Posterior vena cava (tissue), 2 donors: Measurements from ENCODE around the gene EIF6. TPM values are rescaled to one million over a fixed set of nuclear protein-coding genes. Genes with fewer than 3 reads are reported as not detected.
A peak's percentile ranks its signal among the peaks of the same experiment; 100 is the strongest.
"Not testable (repeated sequence)": the region's sequence is repeated elsewhere in the genome, so short reads cannot be mapped to it uniquely, and the experiment has no call there.

Experiments used
- DNase-seq: peaks from one replicate; pipeline ENCODE4 v3.0.0-alpha.2; 2020; ENCODE audit warnings: low spot score
- intact Hi-C, 2 donors: fragments of 100-400 bp; cut with DNase I; formaldehyde crosslinking; loops; one replicate each; pipeline versions ENCODE4 v1.14.1 to v1.14.2; 2022 to 2023
- total RNA-seq, 2 donors: library from RNA; stranded (reverse); fragmentation: NEBNext Ultra II Directional; extraction: Animal tissue kit (Norgen Biotek cat#: 25700); gene quantifications; one replicate each; pipeline ENCODE4 v1.2.1, GENCODE V29; 2021
- donor health status: DM: yes; HTN: yes; CAD: no.
- donor health status: DM: yes; HTN: yes; CAD: no.

EIF6 gene
- total RNA-seq, 2 donors from 2014 or later: 61.9 to 89.7 TPM

DNA sequence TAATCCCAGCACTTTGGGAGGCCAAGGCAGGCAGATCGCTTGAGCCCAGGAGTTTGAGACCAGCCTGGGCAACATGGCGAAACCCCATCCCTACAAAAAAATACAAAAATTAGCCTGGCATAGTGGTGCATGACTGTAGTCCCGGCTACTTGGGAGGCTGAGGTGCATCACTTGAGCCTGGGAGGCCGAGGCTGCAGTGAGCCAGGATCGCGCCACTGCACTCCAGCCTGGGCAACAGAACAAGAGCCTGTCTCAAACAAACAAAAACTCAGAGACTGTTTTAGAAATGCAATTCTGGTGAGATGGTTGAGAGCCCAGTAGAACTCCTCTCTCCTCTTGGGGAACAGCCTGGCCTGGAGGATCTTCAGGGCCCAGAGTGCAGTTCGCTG lies 31.1 kb upstream of the EIF6 start:
- intact Hi-C loops, DNase-seq: not testable (repeated sequence)

DNA sequence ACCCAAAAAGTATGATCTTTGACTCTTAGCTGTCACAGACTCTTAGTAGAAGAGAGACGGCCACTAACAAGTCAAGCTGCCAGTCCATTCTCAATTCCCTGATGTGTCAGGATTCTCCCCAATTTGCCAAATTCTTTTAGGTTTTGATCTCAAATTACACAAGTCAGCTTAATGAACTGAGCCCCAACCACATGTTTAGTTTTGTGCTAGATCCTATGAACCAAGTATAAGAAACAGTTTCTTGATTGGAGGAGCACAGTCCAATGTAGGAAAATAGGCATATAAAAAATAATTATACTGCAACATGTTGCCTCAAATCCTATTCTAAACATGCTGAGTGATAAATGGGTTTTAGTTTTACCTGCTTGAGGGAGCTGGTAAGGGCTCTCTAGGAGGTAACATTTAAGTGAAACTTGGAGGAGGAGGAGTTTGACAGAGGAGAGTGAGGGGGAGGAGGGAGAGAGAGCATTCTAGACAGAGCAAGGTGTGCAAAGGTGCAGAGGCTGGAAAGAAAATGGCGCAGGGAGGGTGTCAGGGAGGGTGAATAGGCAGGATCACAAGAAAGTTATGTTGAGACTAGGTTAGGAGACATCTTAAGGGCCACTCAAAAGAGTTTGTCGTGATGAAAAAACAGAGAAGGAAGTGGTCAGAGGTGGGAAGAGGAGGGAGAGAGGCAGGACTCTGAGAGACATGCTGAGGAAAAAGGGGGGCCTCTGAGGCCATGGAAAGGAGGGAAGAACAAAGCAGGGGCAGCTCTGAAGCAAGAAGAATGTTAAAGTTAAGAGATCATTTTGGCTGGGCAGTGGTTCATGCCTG lies 30.5 kb upstream of the EIF6 start:
- DNase-seq: no peak
- intact Hi-C loops: no loop called here

- DNase-seq: no peak
- intact Hi-C loops: no loop called here
Observed at GRCh38 chr20:35312318-35312717, 27.7 kb upstream of the EIF6 start.

- no peak for DNase-seq
- intact Hi-C loops: no loop called here
Observed at GRCh38 chr20:35311822-35312221, 27.2 kb upstream of the EIF6 start.

DNA sequence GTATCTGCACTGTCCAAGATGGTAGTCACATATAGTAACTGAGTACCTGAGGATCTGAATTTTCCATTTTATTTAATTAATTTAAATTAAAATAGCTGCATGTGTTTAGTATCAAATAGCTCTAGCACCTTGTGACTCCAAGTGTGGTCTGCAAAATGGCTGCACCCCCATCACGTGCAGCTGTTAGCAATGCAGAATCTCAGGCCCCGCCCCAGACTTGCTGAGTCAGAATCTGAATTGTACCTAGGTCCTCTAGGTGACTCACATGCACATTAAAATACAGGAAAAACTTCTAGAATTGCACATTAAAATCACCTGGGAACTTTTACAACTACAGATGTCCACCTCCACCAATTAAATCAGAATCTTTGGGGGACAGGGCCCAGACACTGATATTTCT lies 26.8 kb upstream of the EIF6 start:
- no peak for DNase-seq
- intact Hi-C loops: no loop called here

DNA sequence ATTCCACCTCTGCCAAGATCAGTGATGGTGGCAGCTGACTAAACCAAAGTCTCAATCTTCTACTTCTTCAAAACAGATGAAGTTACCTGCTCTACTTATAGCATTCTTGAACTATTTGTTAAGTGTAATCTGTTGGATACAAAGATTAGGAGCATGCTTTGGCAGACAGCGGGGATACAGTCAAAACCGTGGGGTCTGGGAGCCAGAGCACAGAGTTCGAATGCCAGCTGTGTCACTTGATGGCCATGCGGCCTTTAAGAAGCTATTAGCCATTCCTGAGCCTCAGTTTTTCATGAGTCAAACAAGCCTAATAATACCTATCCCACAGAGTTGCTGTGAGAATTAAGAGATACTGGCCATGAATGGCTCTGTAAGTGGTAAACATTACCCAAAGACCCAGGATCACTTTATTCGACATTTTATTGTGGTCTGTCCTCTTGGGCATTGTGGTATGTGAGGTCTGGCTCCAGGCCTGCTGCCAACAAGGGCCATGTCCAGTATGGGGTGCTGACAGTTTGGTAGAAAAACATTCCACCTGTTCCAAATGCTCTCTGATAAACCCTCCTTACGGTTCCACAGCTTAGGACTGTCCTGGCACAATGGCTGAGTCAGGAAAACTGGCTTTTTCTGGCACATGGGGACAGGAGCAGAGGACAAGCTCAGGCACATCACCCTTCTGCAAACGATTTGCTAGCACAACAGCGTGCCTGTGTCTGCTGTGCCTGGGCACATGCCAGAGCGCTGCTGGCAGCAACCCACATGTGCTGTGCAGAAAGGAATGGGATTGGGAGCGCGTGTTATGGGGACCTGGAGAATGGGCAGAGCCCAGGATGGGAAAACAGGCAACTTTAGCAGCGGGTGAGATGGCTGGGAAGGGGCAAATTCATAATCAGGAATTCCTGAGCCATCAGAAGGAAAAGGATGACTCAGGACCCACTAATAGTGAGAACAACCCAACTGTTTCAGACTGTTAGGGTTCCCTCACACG lies 23.4 kb upstream of the EIF6 start:
- intact Hi-C loops: loop anchor here in 1 of 2 donors (5.0 kb wide), 1 partner anchor 134 kb away; no protein-coding TSS in a partner anchor

GRCh38 chr20:35306931-35307517 lies 22.5 kb upstream of the EIF6 start:
- intact Hi-C loops: loop anchor here in 1 of 2 donors (5.0 kb wide), 1 partner anchor 135 kb away; no protein-coding TSS in a partner anchor
- DNase-seq: no peak

More for the DNA sequence above, 23.4 kb upstream of the EIF6 start:
- DNase-seq: no peak

- intact Hi-C loops: loop anchor here (2.0 to 5.0 kb wide), 2 partner anchors 136 to 141 kb away; no protein-coding TSS in a partner anchor
- peak; percentile 90 for DNase-seq
Observed at GRCh38 chr20:35305682-35306556, 21.3 kb upstream of the EIF6 start.

GRCh38 chr20:35304956-35305355 lies 20.4 kb upstream of the EIF6 start:
- DNase-seq: no peak
- intact Hi-C loops: loop anchor here (2.0 to 5.0 kb wide), 2 partner anchors 137 to 142 kb away; no protein-coding TSS in a partner anchor

DNA sequence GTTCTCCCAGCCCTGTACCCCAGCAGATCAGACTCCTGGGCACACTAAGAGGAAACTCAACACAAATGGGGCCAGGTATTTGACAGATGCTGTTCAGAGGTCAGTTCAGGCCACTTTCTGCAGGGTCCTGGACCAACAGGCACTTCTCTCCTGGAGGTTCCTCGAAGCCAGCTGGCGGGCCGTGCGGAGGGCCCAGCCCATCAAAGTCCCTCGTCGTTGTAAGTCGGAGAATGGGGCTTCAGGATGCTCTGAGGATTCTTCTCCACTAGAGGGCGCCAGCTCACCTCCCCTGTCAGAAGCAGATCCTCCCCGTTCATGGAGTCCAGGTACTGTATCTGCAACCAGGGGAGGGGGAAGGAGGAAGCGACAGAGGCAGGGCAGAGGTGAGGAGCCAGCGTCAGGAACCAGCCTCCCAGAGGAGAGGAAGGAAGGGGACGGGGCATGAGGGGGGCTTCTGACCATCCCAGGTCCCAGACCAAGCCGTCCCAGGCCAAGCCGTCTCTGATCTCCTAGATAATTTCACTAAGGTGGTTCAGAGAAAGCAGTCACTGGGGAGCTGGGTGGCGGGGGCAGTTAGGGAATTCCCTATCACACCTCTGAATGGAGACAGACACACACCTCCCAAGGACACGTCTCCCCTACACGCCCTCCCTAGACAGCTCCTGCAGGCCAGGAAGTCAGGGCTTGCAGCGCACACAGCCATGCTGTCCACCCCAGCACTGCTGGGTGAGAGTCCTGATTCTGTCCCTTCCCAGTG lies 19.3 kb upstream of the EIF6 start:
- peak; percentile 90 for DNase-seq
- intact Hi-C loops: loop anchor here in 1 of 2 donors (2.0 kb wide), 1 partner anchor 143 kb away; no protein-coding TSS in a partner anchor

GRCh38 chr20:35303382-35303734 lies 18.8 kb upstream of the EIF6 start:
- intact Hi-C loops: no loop called here
- DNase-seq: no peak

- no peak for DNase-seq
- intact Hi-C loops: no loop called here
Observed at GRCh38 chr20:35302421-35303335, 18.1 kb upstream of the EIF6 start.

GRCh38 chr20:35301426-35301825 lies 16.9 kb upstream of the EIF6 start:
- DNase-seq: no peak
- intact Hi-C loops: no loop called here

- no peak for DNase-seq
- intact Hi-C loops: no loop called here
Observed at GRCh38 chr20:35300469-35301262, 16.1 kb upstream of the EIF6 start.

DNA sequence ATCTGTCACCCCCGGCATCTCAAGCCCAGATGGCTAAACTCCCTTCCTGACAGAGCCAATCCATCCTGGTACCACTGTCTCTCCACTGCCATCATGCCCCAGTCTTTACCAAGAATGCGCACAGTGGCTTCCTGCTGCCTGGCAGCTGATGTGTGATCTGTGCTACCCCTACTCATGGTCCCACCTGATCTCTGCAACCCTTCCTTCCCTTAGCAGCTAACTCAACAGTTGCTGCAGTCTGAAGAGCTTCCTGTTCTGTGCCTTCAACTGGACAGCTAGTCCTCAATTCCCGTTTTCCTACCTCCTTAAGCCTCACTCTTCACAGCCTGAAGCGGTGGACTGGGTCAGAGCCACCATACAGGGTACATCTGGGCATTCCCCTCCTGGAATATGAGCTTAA lies 15.2 kb upstream of the EIF6 start:
- no peak for DNase-seq
- intact Hi-C loops: no loop called here

- DNase-seq: peak; percentile 37
- intact Hi-C loops: no loop called here
Observed at GRCh38 chr20:35298264-35298663, 13.7 kb upstream of the EIF6 start.
